H1 (cell line): Measurements from ENCODE around the gene IL3. TPM values are rescaled to one million over a fixed set of nuclear protein-coding genes. Genes with fewer than 3 reads are reported as not detected.

ENCODE experiments used
- CTCF ChIA-PET: fragments of 300-600 bp; sonication (Branson Sonifier 250); formaldehyde crosslinking; loops from one replicate; lab custom pipeline; 2021; ENCODE audit not compliant: partially characterized antibody; lab: Charles Lee
- POLR2A ChIA-PET: fragments of 300-600 bp; sonication (Branson Sonifier 250); formaldehyde crosslinking; loops from one replicate; lab custom pipeline; 2021; ENCODE audit warnings: inconsistent platforms; ENCODE audit not compliant: partially characterized antibody; lab: Charles Lee
- DNase-seq, 2 experiments: peaks; one replicate each; pipeline versions ENCODE4 v3.0.0 to v3.0.0-alpha.2; 2010 to 2022; ENCODE audit warnings: low spot score in 2 of 2, low read depth in 1 of 2, mixed read lengths in 1 of 2
- FAIRE-seq: peaks from 2 replicates; lab custom pipeline; 2011; peaks lifted over from hg19 to GRCh38; lab: Jason Lieb, UNC
- H2AFZ ChIP-seq: 2 replicates; pipeline ENCODE4 v1.8.1; 2012; ENCODE audit warnings: low read length, inconsistent platforms
- H2AK5ac ChIP-seq: 2 replicates; pipeline ENCODE4 v1.6.1; 2013; ENCODE audit warnings: low read depth, low read length
- H2BK120ac ChIP-seq: replicated peaks from 2 replicates; pipeline ENCODE3; 2013; ENCODE audit warnings: low read depth, low read length, inconsistent platforms
- H2BK12ac ChIP-seq: 2 replicates; pipeline ENCODE4 v1.6.1; 2013; ENCODE audit warnings: low read depth, low read length
- H2BK15ac ChIP-seq: 2 replicates; pipeline ENCODE4 v1.6.1; 2013; ENCODE audit warnings: low read length
- H2BK20ac ChIP-seq: 2 replicates; pipeline ENCODE4 v1.6.1; 2013; ENCODE audit warnings: low read length
- H2BK5ac ChIP-seq: 2 replicates; pipeline ENCODE4 v1.6.1; 2013; ENCODE audit warnings: low read depth, low read length
- H3K14ac ChIP-seq: 2 replicates; pipeline ENCODE4 v1.6.1; 2013; ENCODE audit warnings: inconsistent platforms; ENCODE audit not compliant: insufficient read length
- H3K18ac ChIP-seq: 2 replicates; pipeline ENCODE4 v1.6.1; 2013; ENCODE audit warnings: low read length; ENCODE audit errors: extremely low read depth
- H3K23ac ChIP-seq: 2 replicates; pipeline ENCODE4 v1.6.1; 2013; ENCODE audit warnings: inconsistent platforms; ENCODE audit not compliant: insufficient read length
- H3K23me2 ChIP-seq: 2 replicates; pipeline ENCODE4 v1.6.1; 2013; ENCODE audit warnings: low read depth, low read length
- H3K27ac ChIP-seq: 2 replicates; pipeline ENCODE4 v1.6.1; 2011; ENCODE audit warnings: low read depth, low read length, inconsistent platforms
- H3K27me3 ChIP-seq, 4 experiments: replicated peaks in 1 of 4; 1 replicate in 1 of 4; 2 replicates in 3 of 4; pipeline versions ENCODE4 v1.6.1 to v1.8.1; 2011 to 2013; ENCODE audit warnings: low read length in 3 of 4, mild to moderate bottlenecking in 3 of 4, inconsistent platforms in 2 of 4, mixed read lengths in 2 of 4, moderate library complexity in 1 of 4; ENCODE audit not compliant: control insufficient read depth in 3 of 4, insufficient read depth in 3 of 4; ENCODE audit errors: extremely low read depth in 1 of 4
- H3K36me3 ChIP-seq, 4 experiments: 2 replicates each; pipeline versions ENCODE4 v1.6.1 to v1.8.1; 2011 to 2013; ENCODE audit warnings: mild to moderate bottlenecking in 4 of 4, low read length in 3 of 4, moderate library complexity in 2 of 4, control low read depth in 1 of 4, inconsistent platforms in 1 of 4; ENCODE audit not compliant: insufficient read depth in 4 of 4, control insufficient read depth in 2 of 4
- H3K4ac ChIP-seq: replicated peaks from 2 replicates; pipeline ENCODE3; 2013; ENCODE audit warnings: low read length, low read depth, mixed read lengths, inconsistent platforms; ENCODE audit not compliant: insufficient read length
- H3K4me1 ChIP-seq, 4 experiments: replicated peaks in 1 of 4; 1 replicate in 1 of 4; 2 replicates in 3 of 4; pipeline versions ENCODE4 v1.6.1 to v1.8.1; 2011 to 2013; ENCODE audit warnings: low read length in 3 of 4, inconsistent platforms in 2 of 4, mixed read lengths in 1 of 4; ENCODE audit not compliant: insufficient read depth in 4 of 4, control insufficient read depth in 3 of 4
- H3K4me2 ChIP-seq, 2 experiments: 2 replicates each; pipeline versions ENCODE4 v1.6.1 to v1.8.1; 2011 to 2013; ENCODE audit warnings: low read depth in 2 of 2, low read length in 2 of 2, control low read depth in 1 of 2, inconsistent platforms in 1 of 2, mild to moderate bottlenecking in 1 of 2; ENCODE audit not compliant: insufficient read depth in 1 of 2
- H3K4me3 ChIP-seq, 4 experiments: fragments of 200-600, 300-600 bp in 1 of 4; sonication (generic), shearing (Covaris generic), sonication (Bioruptor Twin) in 1 of 4; 2 replicates each; pipeline versions ENCODE4 v1.5.1 to v1.8.1; 2011 to 2016; ENCODE audit warnings: low read length in 4 of 4, low read depth in 3 of 4, control low read depth in 2 of 4, inconsistent platforms in 2 of 4, mild to moderate bottlenecking in 2 of 4, mixed read lengths in 1 of 4, moderate library complexity in 1 of 4; ENCODE audit not compliant: insufficient read depth in 2 of 4; ENCODE audit errors: extremely low read depth in 1 of 4
- H3K56ac ChIP-seq: replicated peaks from 2 replicates; pipeline ENCODE3; 2013; ENCODE audit warnings: low read depth, mild to moderate bottlenecking, mixed read lengths, low read length, inconsistent platforms; ENCODE audit not compliant: insufficient read length
- H3K79me1 ChIP-seq: 2 replicates; pipeline ENCODE4 v1.6.1; 2013; ENCODE audit warnings: low read depth, low read length, control low read depth
- H3K79me2 ChIP-seq, 2 experiments: 2 replicates each; pipeline versions ENCODE4 v1.6.1 to v1.8.1; 2012 to 2013; ENCODE audit warnings: low read length in 2 of 2, mild to moderate bottlenecking in 2 of 2, inconsistent platforms in 1 of 2; ENCODE audit not compliant: insufficient read depth in 2 of 2, control insufficient read depth in 1 of 2
- H3K9ac ChIP-seq, 4 experiments: replicated peaks in 1 of 4; 1 replicate in 1 of 4; 2 replicates in 3 of 4; pipeline versions ENCODE4 v1.6.1 to v1.8.1; 2011 to 2013; ENCODE audit warnings: low read depth in 3 of 4, low read length in 3 of 4, control low read depth in 2 of 4, mild to moderate bottlenecking in 2 of 4, moderate library complexity in 2 of 4, inconsistent platforms in 1 of 4; ENCODE audit errors: extremely low read depth in 1 of 4
- H3K9me3 ChIP-seq, 2 experiments: 2 replicates each; pipeline versions ENCODE4 v1.6.1 to v1.8.1; 2012 to 2013; ENCODE audit warnings: mild to moderate bottlenecking in 2 of 2, moderate library complexity in 2 of 2, control low read depth in 1 of 2, inconsistent platforms in 1 of 2, low read depth in 1 of 2, low read length in 1 of 2, mixed read lengths in 1 of 2; ENCODE audit not compliant: insufficient read depth in 2 of 2
- H4K20me1 ChIP-seq, 2 experiments: replicated peaks in 1 of 2; 2 replicates each; pipeline versions ENCODE3 to v1.8.1; 2011 to 2013; ENCODE audit warnings: inconsistent platforms in 2 of 2, low read length in 2 of 2, mild to moderate bottlenecking in 1 of 2; ENCODE audit not compliant: insufficient read depth in 2 of 2, control insufficient read depth in 1 of 2
- H4K5ac ChIP-seq: 2 replicates; pipeline ENCODE4 v1.6.1; 2013; ENCODE audit warnings: low read length, low read depth, mixed read lengths, inconsistent platforms; ENCODE audit not compliant: insufficient read length
- H4K8ac ChIP-seq: 2 replicates; pipeline ENCODE4 v1.8.0; 2013; ENCODE audit warnings: mild to moderate bottlenecking, moderate library complexity, low read length, inconsistent platforms; ENCODE audit not compliant: insufficient read depth; ENCODE audit errors: extremely low read depth
- H4K91ac ChIP-seq: replicated peaks from 2 replicates; pipeline ENCODE3; 2013; ENCODE audit warnings: low read length, mixed read lengths, inconsistent platforms; ENCODE audit not compliant: insufficient read length
- CEBPB ChIP-seq: IDR thresholded peaks from 2 replicates; pipeline ENCODE4 v1.6.1; 2012; ENCODE audit warnings: low read depth, low read length
- GTF2F1 ChIP-seq: IDR thresholded peaks from 2 replicates; pipeline ENCODE4 v1.6.1; 2012; ENCODE audit warnings: low read depth, low read length, improper control_type of control experiment, borderline replicate concordance
- HDAC6 ChIP-seq: IDR thresholded peaks from one replicate; pipeline ENCODE4 v1.7.1; 2012; ENCODE audit warnings: low read depth, mild to moderate bottlenecking, inconsistent platforms, low read length, moderate library complexity
- KDM5A ChIP-seq: fragments of 200-600 bp; IDR thresholded peaks from 2 replicates; pipeline ENCODE4 v1.7.1; 2012; ENCODE audit warnings: mild to moderate bottlenecking, low read length, inconsistent platforms, mixed read lengths
- MAX ChIP-seq: IDR thresholded peaks from 2 replicates; pipeline ENCODE4 v1.6.1; 2012; ENCODE audit warnings: inconsistent platforms
- NANOG ChIP-seq: IDR thresholded peaks from 2 replicates; pipeline ENCODE4 v1.6.1; 2011; ENCODE audit warnings: low read length, low read depth, mild to moderate bottlenecking, inconsistent platforms; ENCODE audit not compliant: insufficient read depth, poor library complexity, severe bottlenecking
- NRF1 ChIP-seq: IDR thresholded peaks from 2 replicates; pipeline ENCODE4 v1.6.1; 2011; ENCODE audit warnings: mild to moderate bottlenecking, low read depth, low read length, improper control_type of control experiment
- PHF8 ChIP-seq: fragments of 200-600 bp; sonication (generic); conservative IDR thresholded peaks from 2 replicates; pipeline ENCODE4 v1.7.1; 2012; ENCODE audit warnings: low read depth, mild to moderate bottlenecking, inconsistent platforms, low read length, moderate library complexity
- RAD21 ChIP-seq, 2 experiments: IDR thresholded peaks in 1 of 2; conservative IDR thresholded peaks in 1 of 2; 2 replicates each; pipeline ENCODE4 v1.6.1; 2011; ENCODE audit warnings: low read depth in 2 of 2, low read length in 2 of 2, improper control_type of control experiment in 1 of 2, inconsistent platforms in 1 of 2, mild to moderate bottlenecking in 1 of 2, moderate library complexity in 1 of 2
- SP1 ChIP-seq: IDR thresholded peaks from 2 replicates; pipeline ENCODE4 v1.6.1; 2011; ENCODE audit warnings: low read depth, low read length
- SP2 ChIP-seq: IDR thresholded peaks from 2 replicates; pipeline ENCODE4 v1.6.1; 2012; ENCODE audit warnings: mild to moderate bottlenecking, low read length, inconsistent platforms
- SP4 ChIP-seq: IDR thresholded peaks from 2 replicates; pipeline ENCODE4 v1.6.1; 2012; ENCODE audit warnings: low read length, inconsistent platforms
- SRF ChIP-seq: IDR thresholded peaks from 2 replicates; pipeline ENCODE4 v1.6.1; 2011; ENCODE audit warnings: mild to moderate bottlenecking, low read depth, low read length, moderate library complexity
- TBP ChIP-seq: IDR thresholded peaks from 2 replicates; pipeline ENCODE4 v1.6.1; 2011; ENCODE audit warnings: low read depth, low read length, improper control_type of control experiment
- TEAD4 ChIP-seq: IDR thresholded peaks from 2 replicates; pipeline ENCODE4 v1.6.1; 2012; ENCODE audit warnings: low read depth, low read length, inconsistent platforms, mixed read lengths
- WGBS, 2 experiments: shearing (Covaris generic) in 1 of 2; methylation state at CpG; one replicate each; pipeline versions ENCODE4 v1.1.6 to v1.1.7; 2013 to 2015; ENCODE audit warnings: low lambda C conversion rate in 2 of 2, mixed read lengths in 2 of 2, inconsistent platforms in 1 of 2, low coverage in 1 of 2, missing lambda C conversion rate in 1 of 2; ENCODE audit not compliant: insufficient replicate concordance in 2 of 2, insufficient coverage in 1 of 2, insufficient read length in 1 of 2; ENCODE audit errors: extremely low coverage in 1 of 2, missing lambda C conversion rate in 1 of 2; 5-methylcytosine and 5-hydroxymethylcytosine counted together
- polyA plus RNA-seq, 7 experiments: library from polyadenylated mRNA; depleted of rRNA in 3 of 7; stranded (reverse) in 5 of 7; unstranded in 2 of 7; fragments of >200 nt in 5 of 7; fragments of 200-250 nt in 2 of 7; gene quantifications; 1 replicate in 5 of 7; 2 replicates in 1 of 7; 4 replicates in 1 of 7; pipeline versions ENCODE4 v1.2.1 to v1.2.3, GENCODE V29; 2011 to 2013; ENCODE audit warnings: missing spikeins in 2 of 7, mixed read lengths in 2 of 7
- total RNA-seq: library from RNA; stranded (reverse); fragmentation: NEBNext Ultra II Directional; extraction: Animal tissue kit (Norgen Biotek cat#: 25700); gene quantifications from 2 replicates; pipeline ENCODE4 v1.2.1, GENCODE V29; 2021

IL3 gene
- total and polyA plus RNA-seq, 2 of the 8 experiments (the other 6 are each of a cell fraction or from before 2014, with no cell fraction given) = not detected

GRCh38 chr5:132095424-132095972, 35.0 kb downstream of the IL3 start:
- FAIRE-seq = no peak
- no peak overlapping the region for H3K4me3 ChIP-seq
- no peak overlapping the region for H3K4ac ChIP-seq
- H3K23me2 ChIP-seq = no peaks in the 10 kb centered on the region
- CTCF ChIA-PET = interaction anchor here (0.9 kb wide), 1 partner anchor 109 kb away, joined by 3 read pairs; no protein-coding TSS in a partner anchor
- H2AFZ ChIP-seq = no peak overlapping the region
- no peak overlapping the region for H2BK20ac ChIP-seq
- no peak overlapping the region for H3K4me2 ChIP-seq
- no peaks in the 10 kb centered on the region for H3K36me3 ChIP-seq
- no peak overlapping the region for H3K56ac ChIP-seq
- no peaks in the 10 kb centered on the region for H3K9me3 ChIP-seq
- no peak overlapping the region for H2BK15ac ChIP-seq
- no peaks in the 10 kb centered on the region for H3K4me1 ChIP-seq
- H4K20me1 ChIP-seq = no peaks in the 10 kb centered on the region
- no peak overlapping the region for H2BK12ac ChIP-seq
- H3K79me2 ChIP-seq = no peaks in the 10 kb centered on the region
- no peak overlapping the region for H3K9ac ChIP-seq
- no peak overlapping the region for H3K27ac ChIP-seq
- no peak overlapping the region for H4K8ac ChIP-seq
- WGBS, 2 experiments = 83% methylated on average over 6 of the region's 6 CpGs; no CpG with 5 or more reads in 1 of the 2 experiments
- no peaks in the 10 kb centered on the region for H3K27me3 ChIP-seq
- DNase-seq = no peak
- POLR2A ChIA-PET = no interaction called here
- no peak overlapping the region for H3K23ac ChIP-seq
- H3K14ac ChIP-seq = no peak overlapping the region
- H2BK120ac ChIP-seq = no peak overlapping the region
- no peak overlapping the region for H4K91ac ChIP-seq
- no peak overlapping the region for H2AK5ac ChIP-seq
- no peak overlapping the region for H2BK5ac ChIP-seq
- H3K79me1 ChIP-seq = no peaks in the 10 kb centered on the region
- no peak overlapping the region for H3K18ac ChIP-seq
- H4K5ac ChIP-seq = no peak overlapping the region
- no peak for TF ChIP-seq SRF
- no peak for TF ChIP-seq TBP
- TF ChIP-seq NRF1 = no peak
- TF ChIP-seq MAX = no peak
- TF ChIP-seq SP2 = no peak
- TF ChIP-seq KDM5A = no peak
- TF ChIP-seq HDAC6 = no peak
- no peak for TF ChIP-seq RAD21 (IDR thresholded peaks at IDR 0.05 in 1 of 2, conservative IDR thresholded peaks at IDR 0.05 in 1 of 2; ENCODE audit: low read depth in 2 of 2, low read length in 2 of 2)
- TF ChIP-seq TEAD4 = no peak
- no peak for TF ChIP-seq PHF8
- no peak for TF ChIP-seq NANOG
- no peak for TF ChIP-seq GTF2F1
- no peak for TF ChIP-seq SP1
- TF ChIP-seq CEBPB = no peak
- no peak for TF ChIP-seq SP4
